ENCODE data around the gene POLN.
"Not testable (repeated sequence)": the region's sequence is repeated elsewhere in the genome, so short reads cannot be mapped to it uniquely, and the experiment has no call there.

The POLN gene

GRCh38 chr4:2251795-2252529 is 10.0 kb upstream of the POLN start:
- DNase-seq (ENCODE audit: low read depth in 2 of 2): no peak

- DNase-seq (ENCODE audit: low read depth in 2 of 2): no peak
Measured at GRCh38 chr4:2251073-2251794, 9.3 kb upstream of the POLN start.

DNA sequence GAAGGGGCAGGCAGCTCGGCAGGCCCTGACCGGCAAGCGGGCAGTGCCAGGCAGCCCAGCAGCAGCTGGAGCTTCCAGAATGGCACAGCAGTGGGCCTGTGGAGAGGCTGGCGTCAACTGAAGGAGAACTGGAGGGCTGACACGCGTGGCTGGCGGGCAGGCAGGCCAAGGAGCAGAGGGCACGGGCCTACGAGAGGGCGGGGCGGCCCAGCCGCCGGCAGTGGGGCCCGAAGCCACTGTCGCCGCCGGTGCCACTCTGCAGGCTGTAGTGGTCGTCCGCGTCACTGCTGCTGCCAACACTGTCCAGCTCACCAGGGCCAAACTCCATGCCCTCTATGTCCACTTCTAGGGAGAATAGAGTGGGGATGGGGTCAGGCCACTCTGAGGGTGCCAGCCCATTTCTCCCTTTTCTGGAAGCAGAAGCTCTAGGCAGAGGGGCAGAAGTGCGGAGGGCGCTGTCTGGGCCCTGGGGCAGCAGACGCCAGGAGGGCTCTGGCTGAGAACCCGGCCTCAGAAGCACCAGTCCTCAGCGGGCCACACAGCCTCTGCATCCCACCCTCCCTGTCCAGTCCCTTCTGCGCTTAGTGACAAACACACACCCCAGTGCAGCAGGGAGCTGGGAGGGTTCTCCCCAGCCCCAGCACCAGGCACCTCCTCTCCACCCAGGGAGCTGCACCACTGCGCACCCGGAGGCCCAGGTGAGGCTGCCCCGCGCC is 8.6 kb upstream of the POLN start:
- DNase-seq (ENCODE audit: low read depth in 2 of 2): no peak

DNA sequence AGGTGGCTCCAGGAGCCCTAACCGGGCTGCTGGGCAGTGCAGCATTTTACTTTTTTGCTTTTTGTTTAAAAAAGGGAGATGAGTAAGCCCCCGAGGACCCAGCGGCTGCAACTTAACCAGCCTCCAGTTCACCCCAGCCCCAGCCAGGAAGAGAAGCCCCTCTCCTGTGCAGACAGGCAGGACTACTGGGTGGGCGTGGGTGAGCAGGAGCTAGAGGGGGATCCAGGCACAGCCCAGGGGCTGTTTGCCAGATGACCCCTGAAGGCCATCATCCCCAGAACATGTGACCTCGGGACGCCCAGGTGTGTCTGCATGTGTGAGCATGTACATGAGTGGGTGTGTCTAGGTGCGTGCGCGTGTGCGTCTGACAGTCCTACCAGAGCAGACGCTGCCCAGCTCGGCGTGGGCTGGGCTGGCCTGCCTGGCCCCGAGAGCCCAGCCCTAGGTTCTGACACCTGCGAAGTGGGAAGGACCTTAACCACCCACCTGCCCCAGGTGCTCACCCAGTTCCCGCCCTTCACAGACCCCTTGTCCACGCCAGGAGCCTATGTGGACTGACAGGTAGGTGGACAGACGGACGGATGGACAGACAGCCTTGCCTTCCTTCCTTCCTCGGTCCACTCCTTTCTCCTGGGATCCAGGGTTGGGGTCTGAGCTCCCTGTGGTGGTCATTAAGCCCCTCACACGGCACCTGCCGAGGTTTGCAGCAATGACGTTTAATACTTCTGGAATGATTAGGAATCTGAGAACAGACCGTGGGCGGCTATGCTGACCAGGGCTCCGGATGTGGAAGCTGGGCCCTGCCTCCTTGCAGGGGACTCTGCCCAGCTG is 7.8 kb upstream of the POLN start:
- no peak for DNase-seq (ENCODE audit: low read depth in 2 of 2)

DNA sequence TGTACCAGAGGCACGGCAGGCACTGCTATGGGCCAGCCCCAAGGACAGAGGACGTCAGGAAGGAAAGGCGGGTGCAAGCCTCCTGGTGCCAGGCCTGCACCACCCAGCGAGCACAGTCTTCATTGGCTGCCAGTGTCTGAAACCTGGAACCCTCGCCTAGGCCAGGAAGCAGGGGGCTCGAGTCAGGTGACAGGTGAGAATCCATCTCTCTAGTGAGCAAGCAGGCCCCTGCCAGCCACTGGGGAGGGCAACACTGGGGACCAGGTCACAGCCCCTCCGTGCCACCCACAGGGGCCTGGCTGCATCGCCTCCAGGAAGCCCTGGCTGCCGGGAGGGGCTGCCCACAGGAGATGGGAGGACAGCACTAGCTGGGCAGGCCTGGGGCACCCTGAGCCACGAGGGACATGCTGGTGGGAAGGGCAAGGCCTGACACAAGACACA is 6.9 kb upstream of the POLN start:
- DNase-seq (ENCODE audit: low read depth in 2 of 2): no peak

GRCh38 chr4:2248044-2248780 is 6.3 kb upstream of the POLN start:
- no peak for DNase-seq (ENCODE audit: low read depth in 2 of 2)

GRCh38 chr4:2247128-2248043 is 5.5 kb upstream of the POLN start:
- DNase-seq (ENCODE audit: low read depth in 2 of 2): no peak

DNA sequence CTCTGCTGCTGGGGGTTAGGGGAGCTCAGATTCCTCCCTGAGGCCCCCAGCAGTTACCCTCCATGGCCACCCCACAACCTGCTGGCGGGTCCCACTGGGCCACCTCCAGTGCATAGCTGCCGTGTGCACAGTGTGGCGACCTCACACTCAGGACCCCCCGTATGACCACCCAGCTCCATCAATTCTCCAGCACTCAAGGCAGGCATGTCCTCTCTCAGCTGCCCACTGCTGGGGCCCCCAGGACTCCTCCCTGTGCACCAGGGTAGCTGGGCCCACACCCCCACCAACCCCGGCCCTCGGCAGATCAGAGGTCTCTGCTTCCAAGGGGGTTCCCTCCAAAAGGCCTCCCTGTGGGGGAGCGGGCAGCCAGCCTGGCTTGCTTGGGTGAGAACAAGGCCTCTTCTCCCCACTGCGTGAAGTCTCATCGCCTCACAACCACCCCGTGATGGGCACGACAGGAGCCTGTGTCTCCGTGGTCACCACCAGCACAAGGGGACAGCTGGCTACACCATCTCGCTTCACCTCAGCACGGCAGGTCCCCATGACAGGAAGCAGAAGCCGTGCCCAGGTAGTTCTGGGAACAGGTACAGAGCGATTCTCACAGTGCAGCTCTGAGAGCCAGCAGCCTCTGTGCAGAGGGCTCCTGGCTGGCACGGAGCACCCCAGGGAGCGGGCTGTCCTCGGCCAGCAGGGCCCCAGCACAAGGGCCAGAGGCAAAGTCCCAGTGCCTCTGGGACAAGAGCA is 4.6 kb upstream of the POLN start:
- no peak for DNase-seq (ENCODE audit: low read depth in 2 of 2)

- no peak for DNase-seq (ENCODE audit: low read depth in 2 of 2)
Measured at GRCh38 chr4:2245787-2246275, 3.9 kb upstream of the POLN start.

GRCh38 chr4:2245057-2245786 is 3.3 kb upstream of the POLN start:
- DNase-seq (ENCODE audit: low read depth in 2 of 2): no peak

GRCh38 chr4:2243681-2244380 is 1.9 kb upstream of the POLN start:
- no peak for DNase-seq (ENCODE audit: low read depth in 2 of 2)

DNA sequence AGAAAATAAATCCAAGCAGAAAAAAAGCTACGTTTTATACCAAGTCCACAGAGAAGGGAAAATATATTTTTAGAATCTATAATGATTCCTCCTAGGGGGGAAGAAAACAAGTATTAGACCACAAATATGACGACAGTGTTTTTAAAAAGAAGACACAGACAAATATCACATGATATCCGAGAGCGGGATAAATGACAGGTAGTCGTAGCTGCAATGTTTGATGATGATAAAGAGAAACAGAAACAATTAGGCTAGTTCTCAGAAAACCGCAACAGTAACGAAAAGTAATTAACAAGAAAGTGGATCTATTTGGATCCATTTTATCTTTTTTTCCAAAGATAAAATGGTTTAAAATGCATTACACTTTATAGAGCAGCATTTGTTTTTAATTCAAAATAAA is 918 bp downstream of the POLN start:
- DNase-seq (ENCODE audit: low read depth in 2 of 2): no peak

GRCh38 chr4:2236944-2237666 is 4.8 kb downstream of the POLN start:
- no peak for DNase-seq (ENCODE audit: low read depth in 2 of 2)

DNA sequence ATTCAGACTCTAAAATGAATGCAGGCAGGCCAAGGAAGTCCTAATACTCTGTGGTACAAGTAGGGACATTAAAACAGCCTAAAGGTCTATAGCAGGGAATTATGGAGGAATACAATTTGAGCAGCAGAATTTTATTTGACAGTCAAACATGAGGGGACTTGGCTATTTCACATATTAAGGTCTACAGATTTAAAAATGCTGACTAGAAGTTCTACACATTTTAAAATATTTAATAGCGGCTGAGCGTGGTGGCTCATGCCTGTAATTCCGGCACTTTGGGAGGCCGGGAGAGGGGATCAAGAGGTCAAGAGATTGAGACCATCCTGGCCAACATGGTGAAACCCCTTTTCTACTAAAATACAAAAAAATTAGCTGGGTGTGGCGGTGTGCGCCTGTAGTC is 10.8 kb downstream of the POLN start:
- DNase-seq (ENCODE audit: low read depth in 2 of 2): no peak

- DNase-seq (ENCODE audit: low read depth in 2 of 2): no peak
Measured at GRCh38 chr4:2226261-2226660, 15.7 kb downstream of the POLN start.

GRCh38 chr4:2222838-2223237 is 19.1 kb downstream of the POLN start:
- no peak for DNase-seq (ENCODE audit: low read depth in 2 of 2)

- not testable (repeated sequence) for DNase-seq (ENCODE audit: low read depth in 2 of 2)
Measured at GRCh38 chr4:2221378-2221777, 20.5 kb downstream of the POLN start.
